Tibial artery (tissue), 4 donors: ENCODE measurements around the gene OR11G2.
"Not testable (repeated sequence)": the region's sequence is repeated elsewhere in the genome, so short reads cannot be mapped to it uniquely, and the experiment has no call there.

ENCODE experiments used
- DNase-seq, 2 donors: peaks; one replicate each; pipeline ENCODE4 v3.0.0-alpha.2; 2019
- H3K27ac ChIP-seq, 2 donors: fragments of 200-600 bp; sonication (generic) in 1 of 2; 1 replicate in 1 of 2; 2 replicates in 1 of 2; pipeline ENCODE4 v1.5.1; 2018 to 2019; ENCODE audit warnings: mild to moderate bottlenecking in 1 of 2
- H3K27me3 ChIP-seq, 2 donors: fragments of 200-600 bp; sonication (generic) in 1 of 2; one replicate each; pipeline versions ENCODE4 v1.5.1 to v1.6.0; 2016 to 2019
- H3K36me3 ChIP-seq, 3 donors: fragments of 200-600 bp; sonication (generic) in 2 of 3; one replicate each; pipeline ENCODE4 v1.5.1; 2016 to 2019; ENCODE audit warnings: mild to moderate bottlenecking in 2 of 3
- H3K4me1 ChIP-seq, 4 donors: fragments of 200-600 bp; sonication (generic) in 2 of 4; 1 replicate in 3 of 4; 2 replicates in 1 of 4; pipeline ENCODE4 v1.5.1; 2016 to 2019
- H3K4me3 ChIP-seq, 2 donors: fragments of 200-600 bp; sonication (generic) in 1 of 2; 1 replicate in 1 of 2; 2 replicates in 1 of 2; pipeline ENCODE4 v1.5.1; 2018 to 2019; ENCODE audit warnings: mild to moderate bottlenecking in 2 of 2
- H3K9me3 ChIP-seq, 3 donors: fragments of 200-600 bp; sonication (generic) in 1 of 3; one replicate each; pipeline ENCODE4 v1.5.1; 2016 to 2019
- intact Hi-C: fragments of 100-400 bp; cut with DNase I; formaldehyde crosslinking; loops from one replicate; pipeline ENCODE4 v1.15.0; 2023; ENCODE audit warnings: low total_unique reads
- TF ChIP-seq, protein P1 (sequence below), 2 experiments: fragments of 200-600 bp in 1 of 2; fragments of 450-650 bp in 1 of 2; IDR thresholded peaks; one replicate each; pipeline ENCODE4 v1.5.1; 2017 to 2019; ENCODE audit warnings: antibody characterized with exemption in 2 of 2, mild to moderate bottlenecking in 1 of 2, moderate library complexity in 1 of 2

The OR11G2 gene

DNA sequence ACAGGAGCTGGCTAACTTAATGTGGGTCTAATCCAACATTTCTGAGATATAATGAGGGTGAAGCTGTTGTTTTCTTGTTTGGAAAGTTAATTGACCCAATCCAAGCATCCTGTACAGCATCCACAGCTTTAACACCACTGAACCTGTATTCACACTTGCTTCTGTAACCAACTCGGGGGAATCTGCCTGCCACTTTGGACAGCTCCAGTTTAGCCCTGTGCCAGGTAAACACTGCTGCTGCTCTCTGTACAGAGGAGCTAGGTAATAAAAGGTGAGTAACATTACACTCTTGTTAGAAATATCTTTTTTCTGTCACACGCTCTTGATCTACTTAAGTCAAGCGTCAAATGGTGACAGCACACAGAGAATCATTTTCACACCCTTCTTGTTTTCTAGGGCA lies 700 bp downstream of the OR11G2 start:
- H3K36me3 ChIP-seq, result no peaks in the 10 kb centered on the region
- H3K9me3 ChIP-seq, result no peaks in the 10 kb centered on the region
- no peak for DNase-seq
- intact Hi-C loops, result no loop called here
- H3K4me1 ChIP-seq, result no peaks in the 10 kb centered on the region
- TF ChIP-seq, protein P1, sequence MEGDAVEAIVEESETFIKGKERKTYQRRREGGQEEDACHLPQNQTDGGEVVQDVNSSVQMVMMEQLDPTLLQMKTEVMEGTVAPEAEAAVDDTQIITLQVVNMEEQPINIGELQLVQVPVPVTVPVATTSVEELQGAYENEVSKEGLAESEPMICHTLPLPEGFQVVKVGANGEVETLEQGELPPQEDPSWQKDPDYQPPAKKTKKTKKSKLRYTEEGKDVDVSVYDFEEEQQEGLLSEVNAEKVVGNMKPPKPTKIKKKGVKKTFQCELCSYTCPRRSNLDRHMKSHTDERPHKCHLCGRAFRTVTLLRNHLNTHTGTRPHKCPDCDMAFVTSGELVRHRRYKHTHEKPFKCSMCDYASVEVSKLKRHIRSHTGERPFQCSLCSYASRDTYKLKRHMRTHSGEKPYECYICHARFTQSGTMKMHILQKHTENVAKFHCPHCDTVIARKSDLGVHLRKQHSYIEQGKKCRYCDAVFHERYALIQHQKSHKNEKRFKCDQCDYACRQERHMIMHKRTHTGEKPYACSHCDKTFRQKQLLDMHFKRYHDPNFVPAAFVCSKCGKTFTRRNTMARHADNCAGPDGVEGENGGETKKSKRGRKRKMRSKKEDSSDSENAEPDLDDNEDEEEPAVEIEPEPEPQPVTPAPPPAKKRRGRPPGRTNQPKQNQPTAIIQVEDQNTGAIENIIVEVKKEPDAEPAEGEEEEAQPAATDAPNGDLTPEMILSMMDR (IDR thresholded peaks at IDR 0.05), result no peak
- H3K27ac ChIP-seq, result no peak overlapping the region
- H3K4me3 ChIP-seq, result no peak overlapping the region
- no peaks in the 10 kb centered on the region for H3K27me3 ChIP-seq

DNA sequence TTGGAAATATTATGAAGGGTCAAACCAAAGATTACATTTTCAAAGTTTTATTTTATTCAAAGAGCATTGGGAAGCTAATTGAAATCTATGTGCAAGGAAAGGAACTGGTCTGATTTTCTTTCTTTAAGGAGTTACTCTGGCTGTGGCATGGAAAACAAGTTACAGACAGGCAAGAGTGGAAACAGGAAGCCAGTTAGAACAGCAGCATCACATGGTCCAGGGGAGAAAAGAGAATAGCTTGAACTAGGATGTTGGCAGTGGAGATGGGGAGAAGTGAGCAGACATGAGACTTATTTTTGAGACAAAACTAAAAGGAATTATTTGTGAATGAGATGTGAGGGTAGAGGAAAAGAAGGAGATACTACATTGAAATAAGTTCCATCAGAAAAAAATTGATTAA lies 3.4 kb downstream of the OR11G2 start:
- TF ChIP-seq, protein P1 (IDR thresholded peaks at IDR 0.05), result no peak
- no peak for DNase-seq
- Histone ChIP-seq H3K4me3 (no peak overlapping the region), H3K36me3 (no peaks in the 10 kb centered on the region), H3K4me1 (no peaks in the 10 kb centered on the region), H3K27ac (no peak overlapping the region), H3K27me3 (no peaks in the 10 kb centered on the region), H3K9me3 (no peaks in the 10 kb centered on the region)
- intact Hi-C loops, result no loop called here

DNA sequence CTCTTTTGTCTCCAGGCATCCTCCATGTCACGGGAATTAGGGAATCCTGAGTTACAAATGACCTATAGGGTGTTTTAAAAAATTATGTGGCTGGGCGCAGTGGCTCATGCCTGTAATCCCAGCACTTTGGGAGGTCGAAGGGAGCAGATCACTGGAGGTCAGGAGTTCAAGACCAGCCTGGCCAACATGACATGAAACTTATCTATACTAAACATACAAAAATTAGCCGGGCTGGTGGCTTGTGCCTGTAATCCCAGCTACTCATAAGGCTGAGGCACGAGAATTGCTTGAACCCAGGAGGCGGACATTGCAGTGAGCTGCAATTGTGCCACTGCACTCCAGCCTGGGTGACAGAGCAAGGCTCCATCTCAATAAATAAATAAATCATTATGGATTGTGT lies 4.5 kb downstream of the OR11G2 start:
- H3K36me3 ChIP-seq, H3K27me3 ChIP-seq, intact Hi-C loops: not testable (repeated sequence)

DNA sequence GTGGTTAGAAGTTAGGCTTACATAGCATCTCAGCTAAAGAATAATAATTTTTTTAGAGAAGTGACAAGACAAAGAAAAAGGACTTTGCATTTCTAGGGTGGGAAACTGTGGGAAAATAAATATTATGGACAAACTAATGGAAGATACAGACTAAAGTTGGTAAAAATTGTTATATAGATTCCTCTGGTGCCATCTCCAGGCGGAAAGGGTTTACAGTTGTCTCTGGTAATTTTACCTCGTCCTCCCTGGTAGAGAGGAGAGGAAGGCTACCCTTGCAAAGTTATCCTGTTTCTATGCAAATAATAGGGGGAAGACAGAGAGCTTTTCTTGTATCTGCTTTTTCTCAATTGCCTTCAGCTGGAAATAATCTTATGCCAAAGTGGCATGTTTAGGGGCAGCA lies 5.2 kb downstream of the OR11G2 start:
- Histone ChIP-seq H3K27me3 (no peaks in the 10 kb centered on the region), H3K36me3 (no peaks in the 10 kb centered on the region), H3K4me1 (no peaks in the 10 kb centered on the region), H3K27ac (no peak overlapping the region), H3K9me3 (no peaks in the 10 kb centered on the region), H3K4me3 (no peak overlapping the region)
- no peak for DNase-seq
- TF ChIP-seq, protein P1 (IDR thresholded peaks at IDR 0.05), result no peak
- intact Hi-C loops, result no loop called here

More for the DNA sequence above, 4.5 kb downstream of the OR11G2 start:
- H3K4me3 ChIP-seq, H3K27ac ChIP-seq, H3K4me1 ChIP-seq, DNase-seq, H3K9me3 ChIP-seq: not testable (repeated sequence)

DNA sequence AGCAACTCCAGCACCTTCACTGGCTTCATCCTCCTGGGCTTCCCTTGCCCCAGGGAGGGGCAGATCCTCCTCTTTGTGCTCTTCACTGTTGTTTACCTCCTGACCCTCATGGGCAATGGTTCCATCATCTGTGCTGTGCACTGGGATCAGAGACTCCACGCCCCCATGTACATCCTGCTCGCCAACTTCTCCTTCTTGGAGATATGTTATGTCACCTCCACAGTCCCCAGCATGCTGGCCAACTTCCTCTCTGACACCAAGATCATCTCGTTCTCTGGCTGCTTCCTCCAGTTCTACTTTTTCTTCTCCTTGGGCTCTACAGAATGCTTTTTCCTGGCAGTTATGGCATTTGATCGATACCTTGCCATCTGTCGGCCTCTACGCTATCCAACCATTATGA lies 6.8 kb downstream of the OR11G2 start:
- Histone ChIP-seq H3K36me3 (no peaks in the 10 kb centered on the region), H3K27me3 (no peaks in the 10 kb centered on the region), H3K27ac (no peak overlapping the region), H3K4me3 (no peak overlapping the region), H3K9me3 (no peaks in the 10 kb centered on the region), H3K4me1 (no peaks in the 10 kb centered on the region)
- intact Hi-C loops, result no loop called here
- peak in 1 of 2 donors; percentile 34 for DNase-seq
- TF ChIP-seq, protein P1 (IDR thresholded peaks at IDR 0.05), result no peak

DNA sequence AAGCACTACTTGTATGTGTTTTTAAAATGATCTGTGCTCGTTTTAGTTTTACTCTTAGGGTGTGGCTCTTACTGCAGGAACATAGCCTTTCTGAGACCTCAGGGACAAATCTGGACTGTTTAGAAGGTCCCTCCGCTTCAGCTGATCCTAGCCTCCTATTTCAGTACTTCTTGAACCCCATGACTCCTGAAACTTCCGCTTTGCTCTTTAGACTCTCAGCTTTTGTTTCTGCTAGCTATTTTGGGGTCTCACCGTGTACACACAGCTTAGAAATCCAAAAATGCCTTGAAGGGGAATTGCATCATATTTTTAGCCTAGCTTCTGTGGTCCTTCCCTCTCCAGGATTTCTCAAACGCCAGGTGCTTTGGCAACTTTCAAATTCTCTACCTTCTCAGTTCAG lies 8.3 kb downstream of the OR11G2 start:
- Histone ChIP-seq H3K9me3 (no peaks in the 10 kb centered on the region), H3K4me1 (no peaks in the 10 kb centered on the region), H3K4me3 (no peak overlapping the region), H3K27me3 (no peaks in the 10 kb centered on the region), H3K27ac (no peak overlapping the region), H3K36me3 (no peaks in the 10 kb centered on the region)
- intact Hi-C loops, result no loop called here
- no peak for DNase-seq
- TF ChIP-seq, protein P1 (IDR thresholded peaks at IDR 0.05), result no peak
